Right atrium auricular region (tissue), 2 donors: ENCODE data around the gene NRG3. TPM values are rescaled to one million over a fixed set of nuclear protein-coding genes. Genes with fewer than 3 reads are reported as not detected.
"Not testable (repeated sequence)": the region's sequence is repeated elsewhere in the genome, so short reads cannot be mapped to it uniquely, and the experiment has no call there.

ENCODE experiments used
- DNase-seq: peaks from one replicate; pipeline ENCODE4 v3.0.0-alpha.2; 2019; ENCODE audit warnings: low spot score
- H3K27ac ChIP-seq, 2 donors: fragments of 200-600 bp; sonication (generic); 1 replicate in 1 of 2; 2 replicates in 1 of 2; pipeline ENCODE4 v1.5.1; 2016 to 2019
- H3K27me3 ChIP-seq, 2 donors: fragments of 200-600 bp; sonication (generic); one replicate each; pipeline versions ENCODE4 v1.5.1 to v1.6.0; 2017 to 2019
- H3K36me3 ChIP-seq: fragments of 200-600 bp; sonication (generic); one replicate; pipeline ENCODE4 v1.5.1; 2016
- H3K4me1 ChIP-seq, 2 donors: fragments of 200-600 bp; sonication (generic); one replicate each; pipeline versions ENCODE4 v1.5.1 to v1.6.0; 2017 to 2019
- H3K4me3 ChIP-seq, 2 donors: fragments of 200-600 bp; sonication (generic); 1 replicate in 1 of 2; 2 replicates in 1 of 2; pipeline ENCODE4 v1.5.1; 2017 to 2019; ENCODE audit warnings: mild to moderate bottlenecking in 1 of 2, moderate library complexity in 1 of 2
- H3K9me3 ChIP-seq, 2 donors: fragments of 200-600 bp; sonication (generic); one replicate each; pipeline ENCODE4 v1.5.1; 2019
- CTCF ChIP-seq, 2 donors: fragments of 200-600 bp; sonication (generic); IDR thresholded peaks; one replicate each; pipeline ENCODE4 v1.5.1; 2019; ENCODE audit warnings: antibody characterized with exemption in 2 of 2
- total RNA-seq, 2 donors: library from RNA; depleted of rRNA; stranded (reverse); fragments of >200 nt; gene quantifications; one replicate each; pipeline ENCODE4 v1.1.0, GENCODE V29; 2016

NRG3 gene
- total RNA-seq, 2 donors from 2014 or later, result 0.70 to 1.4 TPM

- no peak overlapping the region for H3K4me3 ChIP-seq
- H3K36me3 ChIP-seq, result no peaks in the 10 kb centered on the region
- TF ChIP-seq CTCF (IDR thresholded peaks at IDR 0.05), result no peak
- peaks cover 0 to 7% of the 10 kb centered on the region in 2 donors for H3K9me3 ChIP-seq
- no peak overlapping the region for H3K27ac ChIP-seq
- DNase-seq, result no peak
- no peaks in the 10 kb centered on the region for H3K4me1 ChIP-seq
- no peaks in the 10 kb centered on the region for H3K27me3 ChIP-seq
Measured at GRCh38 chr10:82674036-82674435, 799.0 kb downstream of the NRG3 start.

DNA sequence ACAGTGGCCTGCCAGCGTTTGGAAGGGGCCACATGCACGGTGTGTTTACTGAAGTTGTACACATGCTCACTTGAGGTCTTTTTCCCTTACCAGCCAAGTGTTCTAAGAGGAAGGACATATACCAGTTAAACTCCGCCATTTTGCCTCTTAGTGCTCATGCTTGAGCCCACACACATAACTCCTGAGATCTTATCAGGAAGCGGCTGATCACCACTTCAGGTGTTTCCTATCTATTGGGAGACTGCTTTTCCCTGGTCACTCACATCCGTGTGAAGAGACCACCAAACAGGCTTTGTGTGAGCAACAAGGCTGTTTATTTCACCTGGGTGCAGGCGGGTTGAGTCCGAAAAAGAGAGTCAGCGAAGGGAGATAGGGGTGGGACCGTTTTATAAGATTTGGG lies 802.9 kb downstream of the NRG3 start:
- H3K27me3 ChIP-seq, DNase-seq, H3K36me3 ChIP-seq, H3K9me3 ChIP-seq, H3K4me1 ChIP-seq, H3K4me3 ChIP-seq, H3K27ac ChIP-seq: not testable (repeated sequence)

GRCh38 chr10:82678451-82678850 lies 803.5 kb downstream of the NRG3 start:
- not testable (repeated sequence) for H3K36me3 ChIP-seq, DNase-seq, H3K9me3 ChIP-seq, H3K27me3 ChIP-seq, H3K4me3 ChIP-seq, H3K4me1 ChIP-seq, H3K27ac ChIP-seq

DNA sequence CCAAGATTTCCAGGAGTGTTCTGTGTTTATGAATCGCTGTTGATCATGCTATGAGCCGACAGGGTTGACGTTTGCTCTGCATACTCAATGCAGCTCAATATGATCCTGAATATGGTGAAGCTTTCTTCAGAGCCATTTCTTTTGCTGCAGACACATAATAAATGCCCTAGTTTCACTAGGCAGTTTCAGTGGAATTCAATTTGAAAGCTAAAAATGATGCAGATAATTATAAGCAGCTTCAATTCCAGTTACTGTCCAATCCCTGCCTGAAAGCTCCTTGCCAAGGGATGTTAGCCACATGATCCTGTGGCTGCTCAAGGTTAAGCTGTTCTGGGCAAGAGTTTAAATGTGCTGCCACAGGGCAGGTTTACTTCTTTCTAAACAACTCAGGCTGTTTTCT lies 805.6 kb downstream of the NRG3 start:
- Histone ChIP-seq H3K4me1 (no peaks in the 10 kb centered on the region), H3K27ac (no peak overlapping the region), H3K36me3 (no peaks in the 10 kb centered on the region), H3K4me3 (no peak overlapping the region), H3K27me3 (no peaks in the 10 kb centered on the region), H3K9me3 (peaks cover 0 to 7% of the 10 kb centered on the region in 2 donors)
- DNase-seq, result no peak
- no peak for TF ChIP-seq CTCF (IDR thresholded peaks at IDR 0.05)

GRCh38 chr10:82683945-82684344 lies 809.0 kb downstream of the NRG3 start:
- Histone ChIP-seq H3K36me3 (no peaks in the 10 kb centered on the region), H3K27me3 (no peaks in the 10 kb centered on the region), H3K4me1 (no peaks in the 10 kb centered on the region), H3K4me3 (no peak overlapping the region), H3K9me3 (no peaks in the 10 kb centered on the region), H3K27ac (no peak overlapping the region)
- no peak for TF ChIP-seq CTCF (IDR thresholded peaks at IDR 0.05)
- no peak for DNase-seq

DNA sequence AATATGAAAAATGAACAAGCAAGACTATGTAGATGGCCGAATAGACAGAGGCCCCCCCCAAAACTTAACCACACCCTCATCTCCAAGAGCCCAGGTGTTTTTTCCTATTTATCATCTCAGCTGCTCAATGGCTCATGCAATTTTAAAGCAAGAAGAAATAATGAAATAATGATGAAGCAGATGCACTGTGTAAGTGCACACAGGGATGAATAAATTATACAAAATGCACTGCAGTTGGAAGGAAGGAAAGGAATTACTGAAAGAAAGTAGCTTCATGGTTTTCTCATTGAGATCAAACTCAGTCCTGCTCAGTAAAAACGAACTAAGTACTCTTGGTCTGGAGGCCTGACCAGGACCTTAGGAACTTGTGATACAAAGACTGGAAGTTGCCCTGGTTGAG lies 810.1 kb downstream of the NRG3 start:
- no peaks in the 10 kb centered on the region for H3K27me3 ChIP-seq
- no peak for DNase-seq
- no peak overlapping the region for H3K4me3 ChIP-seq
- no peaks in the 10 kb centered on the region for H3K9me3 ChIP-seq
- no peaks in the 10 kb centered on the region for H3K4me1 ChIP-seq
- TF ChIP-seq CTCF (IDR thresholded peaks at IDR 0.05), result no peak
- H3K36me3 ChIP-seq, result no peaks in the 10 kb centered on the region
- H3K27ac ChIP-seq, result no peak overlapping the region

GRCh38 chr10:82691211-82691610 lies 816.2 kb downstream of the NRG3 start:
- Histone ChIP-seq H3K27ac (no peak overlapping the region), H3K27me3 (no peaks in the 10 kb centered on the region), H3K4me3 (no peak overlapping the region), H3K9me3 (no peaks in the 10 kb centered on the region), H3K4me1 (no peaks in the 10 kb centered on the region), H3K36me3 (no peaks in the 10 kb centered on the region)
- TF ChIP-seq CTCF (IDR thresholded peaks at IDR 0.05), result no peak
- DNase-seq, result no peak
